Adrenal gland (tissue), 5 donors: Measurements from ENCODE around the gene ZNF775.

Experiments used
- POLR2A ChIP-seq, 2 donors: fragments of 450-650 bp; IDR thresholded peaks; one replicate each; pipeline ENCODE4 v1.6.1; 2017; ENCODE audit warnings: antibody characterized with exemption in 2 of 2, mild to moderate bottlenecking in 2 of 2, moderate library complexity in 1 of 2
- TF ChIP-seq, protein P1 (sequence below), 6 experiments: fragments of 450-650 bp in 4 of 6; fragments of 200-600 bp in 2 of 6; sonication (generic) in 1 of 6; IDR thresholded peaks; 1 replicate in 5 of 6; 2 replicates in 1 of 6; pipeline versions ENCODE4 v1.5.1 to v1.8.0; 2016 to 2021; ENCODE audit warnings: antibody characterized with exemption in 6 of 6, mild to moderate bottlenecking in 2 of 6, moderate library complexity in 1 of 6
- donor health status: DM: no; HTN: no; CAD: no.

DNA sequence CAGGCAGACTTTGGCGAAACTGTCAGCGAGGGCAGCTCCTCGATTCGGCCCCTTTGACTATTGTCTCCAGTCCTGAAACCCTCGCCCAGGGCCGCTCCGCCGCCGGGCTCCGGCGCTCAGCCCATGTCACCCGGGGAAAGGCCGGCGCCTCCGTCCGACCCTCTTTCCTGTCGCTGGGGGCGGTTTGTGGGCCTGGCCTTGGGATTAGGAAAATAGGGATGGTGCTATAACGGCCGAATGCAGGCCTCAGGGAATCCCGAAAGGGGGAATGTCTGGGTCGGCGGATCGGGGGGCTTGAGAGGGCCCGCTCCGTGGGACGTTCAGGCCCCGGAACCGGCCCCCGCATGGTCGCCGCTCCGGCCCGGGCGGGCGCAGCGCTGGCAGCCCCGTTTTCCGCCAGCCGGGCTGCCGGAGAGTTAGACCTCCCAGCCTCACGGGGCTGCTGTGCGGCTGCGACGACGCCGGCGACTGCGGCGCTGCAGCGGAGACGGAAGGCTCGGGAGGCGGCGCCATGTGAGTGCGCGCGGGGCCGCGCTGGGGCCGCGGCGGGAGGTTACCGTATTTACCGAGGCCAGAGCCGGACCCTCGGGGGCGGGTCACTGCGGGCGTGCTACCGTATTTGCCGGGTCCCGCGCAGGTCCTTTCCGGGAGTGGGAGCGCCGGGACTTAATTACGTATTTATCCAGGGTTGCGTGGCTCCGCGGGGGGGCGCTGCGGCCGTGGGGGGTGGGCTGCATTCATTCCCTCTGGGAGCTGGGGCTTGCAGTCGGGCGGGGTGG lies 25.9 kb downstream of the ZNF775 start:
- TF ChIP-seq, protein P1, sequence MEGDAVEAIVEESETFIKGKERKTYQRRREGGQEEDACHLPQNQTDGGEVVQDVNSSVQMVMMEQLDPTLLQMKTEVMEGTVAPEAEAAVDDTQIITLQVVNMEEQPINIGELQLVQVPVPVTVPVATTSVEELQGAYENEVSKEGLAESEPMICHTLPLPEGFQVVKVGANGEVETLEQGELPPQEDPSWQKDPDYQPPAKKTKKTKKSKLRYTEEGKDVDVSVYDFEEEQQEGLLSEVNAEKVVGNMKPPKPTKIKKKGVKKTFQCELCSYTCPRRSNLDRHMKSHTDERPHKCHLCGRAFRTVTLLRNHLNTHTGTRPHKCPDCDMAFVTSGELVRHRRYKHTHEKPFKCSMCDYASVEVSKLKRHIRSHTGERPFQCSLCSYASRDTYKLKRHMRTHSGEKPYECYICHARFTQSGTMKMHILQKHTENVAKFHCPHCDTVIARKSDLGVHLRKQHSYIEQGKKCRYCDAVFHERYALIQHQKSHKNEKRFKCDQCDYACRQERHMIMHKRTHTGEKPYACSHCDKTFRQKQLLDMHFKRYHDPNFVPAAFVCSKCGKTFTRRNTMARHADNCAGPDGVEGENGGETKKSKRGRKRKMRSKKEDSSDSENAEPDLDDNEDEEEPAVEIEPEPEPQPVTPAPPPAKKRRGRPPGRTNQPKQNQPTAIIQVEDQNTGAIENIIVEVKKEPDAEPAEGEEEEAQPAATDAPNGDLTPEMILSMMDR (IDR thresholded peaks at IDR 0.05), result peak in 2 of 6 experiments; percentile 5 to 17
- peak; percentile 92 for TF ChIP-seq POLR2A (IDR thresholded peaks at IDR 0.05)
